ENCODE results near the gene CAPN5.

CAPN5 gene

GRCh38 chr11:77119531-77119936, 52.8 kb downstream of the CAPN5 start:
- no peak for DNase-seq (ENCODE audit: low spot score)

GRCh38 chr11:77120571-77120970, 53.8 kb downstream of the CAPN5 start:
- DNase-seq (ENCODE audit: low spot score): no peak

GRCh38 chr11:77121096-77121640, 54.4 kb downstream of the CAPN5 start:
- DNase-seq (ENCODE audit: low spot score): no peak

GRCh38 chr11:77121876-77122575, 55.3 kb downstream of the CAPN5 start:
- no peak for DNase-seq (ENCODE audit: low spot score)

GRCh38 chr11:77122576-77123212, 55.9 kb downstream of the CAPN5 start:
- no peak for DNase-seq (ENCODE audit: low spot score)

GRCh38 chr11:77123591-77123990, 56.8 kb downstream of the CAPN5 start:
- no peak for DNase-seq (ENCODE audit: low spot score)

GRCh38 chr11:77124041-77124440, 57.3 kb downstream of the CAPN5 start:
- no peak for DNase-seq (ENCODE audit: low spot score)

- no peak for DNase-seq (ENCODE audit: low spot score)
Measured at GRCh38 chr11:77124488-77124887, 57.7 kb downstream of the CAPN5 start.

GRCh38 chr11:77125191-77125590, 58.4 kb downstream of the CAPN5 start:
- no peak for DNase-seq (ENCODE audit: low spot score)

GRCh38 chr11:77125695-77126094, 58.9 kb downstream of the CAPN5 start:
- no peak for DNase-seq (ENCODE audit: low spot score)

GRCh38 chr11:77126156-77126775, 59.5 kb downstream of the CAPN5 start:
- DNase-seq (ENCODE audit: low spot score): no peak

GRCh38 chr11:77126861-77127234, 60.1 kb downstream of the CAPN5 start:
- DNase-seq (ENCODE audit: low spot score): no peak

- peak; percentile 35 for DNase-seq (ENCODE audit: low spot score)
Measured at GRCh38 chr11:77127235-77127911, 60.6 kb downstream of the CAPN5 start.

- DNase-seq (ENCODE audit: low spot score): peak; percentile 68
Measured at GRCh38 chr11:77127920-77128691, 61.3 kb downstream of the CAPN5 start, which contains the start of gene MYO7A. MYO7A (plus strand) TSS chr11:77128246; CDS start chr11:77130635, 2,389 bp downstream.

- no peak for DNase-seq (ENCODE audit: low spot score)
Measured at GRCh38 chr11:77129069-77129841, 62.5 kb downstream of the CAPN5 start.

GRCh38 chr11:77129842-77130756, 63.3 kb downstream of the CAPN5 start:
- DNase-seq (ENCODE audit: low spot score): no peak

GRCh38 chr11:77130763-77131513, 64.2 kb downstream of the CAPN5 start:
- peak; percentile 44 for DNase-seq (ENCODE audit: low spot score)

GRCh38 chr11:77131560-77131959, 64.8 kb downstream of the CAPN5 start:
- no peak for DNase-seq (ENCODE audit: low spot score)

- DNase-seq (ENCODE audit: low spot score): no peak
Measured at GRCh38 chr11:77135069-77135468, 68.3 kb downstream of the CAPN5 start.

Measured in kidney tubule cell (primary cell).